Hepatocyte (in vitro differentiated cells): ENCODE data around the gene MATK. TPM values are rescaled to one million over a fixed set of nuclear protein-coding genes. Genes with fewer than 3 reads are reported as not detected.

Experiments used
- DNase-seq: peaks from one replicate; pipeline ENCODE4 v3.0.0-alpha.2; 2016; ENCODE audit warnings: low spot score
- H2AFZ ChIP-seq: fragments of 200-600 bp; sonication (generic); 2 replicates; pipeline ENCODE4 v1.6.0; 2016; ENCODE audit warnings: antibody characterized with exemption, mild to moderate bottlenecking
- H3K27ac ChIP-seq: fragments of 200-600 bp; sonication (generic); 2 replicates; pipeline ENCODE4 v1.5.1; 2016; ENCODE audit warnings: mild to moderate bottlenecking
- H3K27me3 ChIP-seq: fragments of 200-600 bp; sonication (generic); 2 replicates; pipeline ENCODE4 v1.6.1; 2016
- H3K36me3 ChIP-seq: fragments of 200-600 bp; sonication (generic); replicated peaks from 2 replicates; pipeline ENCODE4 v1.5.1; 2016; ENCODE audit warnings: low read depth; ENCODE audit not compliant: insufficient read depth
- H3K4me1 ChIP-seq: fragments of 200-600 bp; sonication (generic); 2 replicates; pipeline ENCODE4 v1.5.1; 2016; ENCODE audit warnings: mild to moderate bottlenecking, moderate library complexity; ENCODE audit not compliant: insufficient read depth
- H3K4me2 ChIP-seq: fragments of 200-600 bp; sonication (generic); 2 replicates; pipeline ENCODE4 v1.6.0; 2016
- H3K4me3 ChIP-seq: fragments of 200-600 bp; sonication (generic); 2 replicates; pipeline ENCODE4 v1.5.1; 2016; ENCODE audit warnings: mild to moderate bottlenecking
- H3K79me2 ChIP-seq: fragments of 200-600 bp; sonication (generic); 2 replicates; pipeline ENCODE4 v1.6.0; 2017; ENCODE audit warnings: mild to moderate bottlenecking
- H3K9me2 ChIP-seq: fragments of 200-600 bp; sonication (generic); replicated peaks from 2 replicates; pipeline ENCODE4 v1.6.0; 2017; ENCODE audit warnings: mild to moderate bottlenecking; ENCODE audit not compliant: insufficient read depth
- H3K9me3 ChIP-seq: fragments of 200-600 bp; sonication (generic); 2 replicates; pipeline ENCODE4 v1.5.1; 2016; ENCODE audit warnings: low read depth, mild to moderate bottlenecking
- H4K20me1 ChIP-seq: fragments of 200-600 bp; sonication (generic); 2 replicates; pipeline ENCODE4 v1.6.0; 2016; ENCODE audit warnings: mild to moderate bottlenecking; ENCODE audit not compliant: insufficient read depth, poor library complexity, severe bottlenecking
- CTCF ChIP-seq: fragments of 200-600 bp; sonication (generic); IDR thresholded peaks from 2 replicates; pipeline ENCODE4 v1.5.1; 2016; ENCODE audit warnings: antibody characterized with exemption, mild to moderate bottlenecking; ENCODE audit not compliant: poor library complexity
- EZH2 ChIP-seq: fragments of 200-600 bp; sonication (generic); IDR thresholded peaks from 2 replicates; pipeline ENCODE4 v1.6.1; 2016; ENCODE audit warnings: antibody characterized with exemption, mild to moderate bottlenecking, borderline replicate concordance
- EZH2phosphoT487 ChIP-seq: fragments of 200-600 bp; sonication (generic); IDR thresholded peaks from one replicate; pipeline ENCODE4 v1.6.1; 2018; ENCODE audit warnings: antibody characterized with exemption, mild to moderate bottlenecking, low read depth, moderate library complexity; ENCODE audit not compliant: unreplicated experiment, severe bottlenecking
- WGBS: methylation state at CpG from one replicate; pipeline ENCODE4 v1.1.6; 2016; ENCODE audit warnings: low lambda C conversion rate; ENCODE audit errors: missing lambda C conversion rate; 5-methylcytosine and 5-hydroxymethylcytosine counted together
- polyA plus RNA-seq: library from polyadenylated mRNA; unstranded; fragments of >200 nt; fragmentation: Nextera tagmentation; extraction: Ambion mirVana; gene quantifications from 2 replicates; pipeline ENCODE4 v1.2.1, GENCODE V29; 2016
- total RNA-seq: library from RNA; depleted of rRNA; stranded (reverse); fragments of >200 nt; gene quantifications from 2 replicates; pipeline ENCODE4 v1.2.3, GENCODE V29; 2014

The MATK gene
- total and polyA plus RNA-seq, 2 experiments from 2014 or later: 0.50 TPM; not detected in 1

- H3K4me1 ChIP-seq: no peaks in the 10 kb centered on the region
- WGBS: 84% methylated on average over 42 of the region's 45 CpGs
- H2AFZ ChIP-seq: no peak overlapping the region
- no peaks in the 10 kb centered on the region for H3K79me2 ChIP-seq
- H3K9me3 ChIP-seq: no peaks in the 10 kb centered on the region
- H3K4me2 ChIP-seq: no peak overlapping the region
- TF ChIP-seq EZH2phosphoT487 (no peak), EZH2 (no peak), CTCF (no peak)
- H3K4me3 ChIP-seq: no peak overlapping the region
- DNase-seq: no peak
- H4K20me1 ChIP-seq: no peaks in the 10 kb centered on the region
- no peaks in the 10 kb centered on the region for H3K36me3 ChIP-seq
- no peaks in the 10 kb centered on the region for H3K27me3 ChIP-seq
- H3K27ac ChIP-seq: no peak overlapping the region
- no peaks in the 10 kb centered on the region for H3K9me2 ChIP-seq
Observed at GRCh38 chr19:3830621-3831589, 44.7 kb upstream of the MATK start.

GRCh38 chr19:3827306-3827705, 41.1 kb upstream of the MATK start:
- no peaks in the 10 kb centered on the region for H3K9me2 ChIP-seq
- H3K27me3 ChIP-seq: no peaks in the 10 kb centered on the region
- no peaks in the 10 kb centered on the region for H3K4me1 ChIP-seq
- TF ChIP-seq EZH2phosphoT487: no peak
- no peak for TF ChIP-seq CTCF
- no peak for TF ChIP-seq EZH2
- WGBS: 93% methylated on average over 24 of the region's 26 CpGs
- no peaks in the 10 kb centered on the region for H3K9me3 ChIP-seq
- H4K20me1 ChIP-seq: no peaks in the 10 kb centered on the region
- no peaks in the 10 kb centered on the region for H3K36me3 ChIP-seq
- H3K4me2 ChIP-seq: no peak overlapping the region
- H2AFZ ChIP-seq: no peak overlapping the region
- no peak overlapping the region for H3K27ac ChIP-seq
- H3K79me2 ChIP-seq: no peaks in the 10 kb centered on the region
- no peak overlapping the region for H3K4me3 ChIP-seq
- DNase-seq: no peak

- Histone ChIP-seq H3K4me1 (no peaks in the 10 kb centered on the region), H3K9me3 (no peaks in the 10 kb centered on the region), H3K79me2 (no peaks in the 10 kb centered on the region), H3K27ac (no peak overlapping the region), H2AFZ (no peak overlapping the region), H3K9me2 (no peaks in the 10 kb centered on the region), H4K20me1 (no peaks in the 10 kb centered on the region), H3K4me2 (no peak overlapping the region), H3K27me3 (no peaks in the 10 kb centered on the region), H3K36me3 (no peaks in the 10 kb centered on the region), H3K4me3 (no peak overlapping the region)
- DNase-seq: no peak
- no peak for TF ChIP-seq CTCF
- no peak for TF ChIP-seq EZH2phosphoT487
- TF ChIP-seq EZH2: no peak
- 64% methylated on average over 12 of the region's 12 CpGs for WGBS
Observed at GRCh38 chr19:3826163-3826562, 40.0 kb upstream of the MATK start.
